Liver (tissue), 3 donors: ENCODE results near the gene CACNG3.

ENCODE experiments used
- FOXA1 ChIP-seq: IDR thresholded peaks from 2 replicates; pipeline ENCODE4 v1.6.1; 2016; ENCODE audit warnings: antibody characterized with exemption
- GABPA ChIP-seq, 2 donors: IDR thresholded peaks in 1 of 2; conservative IDR thresholded peaks in 1 of 2; 2 replicates each; pipeline ENCODE4 v1.6.1; 2016; ENCODE audit warnings: antibody characterized with exemption in 2 of 2, mild to moderate bottlenecking in 1 of 2, moderate library complexity in 1 of 2
- JUND ChIP-seq, 2 donors: IDR thresholded peaks; 2 replicates each; pipeline ENCODE4 v1.6.1; 2016; ENCODE audit warnings: antibody characterized with exemption in 2 of 2
- YY1 ChIP-seq: IDR thresholded peaks from 2 replicates; pipeline ENCODE4 v1.6.1; 2016; ENCODE audit warnings: antibody characterized with exemption, mild to moderate bottlenecking
- TF ChIP-seq, protein P1 (sequence below): fragments of 150-350 bp; IDR thresholded peaks from 2 replicates; pipeline ENCODE4 v1.5.1; 2017; ENCODE audit warnings: improper control_type of control experiment, low read depth, low read length; ENCODE audit not compliant: missing input control
- TF ChIP-seq, protein P2 (sequence below): IDR thresholded peaks from 2 replicates; pipeline ENCODE4 v1.6.1; 2016; ENCODE audit warnings: antibody characterized with exemption
- TF ChIP-seq, protein P3 (sequence below): IDR thresholded peaks from 2 replicates; pipeline ENCODE4 v1.6.1; 2016; ENCODE audit warnings: antibody characterized with exemption
- TF ChIP-seq, protein P4 (sequence below): IDR thresholded peaks from 2 replicates; pipeline ENCODE4 v1.6.1; 2016; ENCODE audit warnings: antibody characterized with exemption, mild to moderate bottlenecking
- donor health status: healthy.
- donor health status: healthy.

DNA sequence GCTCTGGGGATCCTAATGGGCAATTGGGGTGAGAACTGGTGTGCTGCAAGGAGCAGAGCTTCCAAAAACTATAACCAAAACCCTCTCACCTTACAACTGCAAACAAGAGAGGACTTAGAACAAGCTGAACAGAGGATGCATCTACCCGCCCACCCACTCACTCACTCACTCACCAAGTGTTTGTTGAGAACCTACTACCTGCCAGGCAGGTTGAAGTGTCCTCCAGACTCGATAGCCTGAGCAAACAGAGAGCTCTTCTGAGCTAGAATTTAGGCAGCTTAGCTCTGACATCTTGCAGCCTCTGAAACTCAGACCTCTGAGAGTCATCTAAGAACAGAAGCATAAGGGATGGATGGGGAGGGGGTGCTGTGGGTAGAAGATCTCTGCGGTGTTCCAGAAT is 41.2 kb downstream of the CACNG3 start:
- no peak for TF ChIP-seq FOXA1
- TF ChIP-seq, protein P1, sequence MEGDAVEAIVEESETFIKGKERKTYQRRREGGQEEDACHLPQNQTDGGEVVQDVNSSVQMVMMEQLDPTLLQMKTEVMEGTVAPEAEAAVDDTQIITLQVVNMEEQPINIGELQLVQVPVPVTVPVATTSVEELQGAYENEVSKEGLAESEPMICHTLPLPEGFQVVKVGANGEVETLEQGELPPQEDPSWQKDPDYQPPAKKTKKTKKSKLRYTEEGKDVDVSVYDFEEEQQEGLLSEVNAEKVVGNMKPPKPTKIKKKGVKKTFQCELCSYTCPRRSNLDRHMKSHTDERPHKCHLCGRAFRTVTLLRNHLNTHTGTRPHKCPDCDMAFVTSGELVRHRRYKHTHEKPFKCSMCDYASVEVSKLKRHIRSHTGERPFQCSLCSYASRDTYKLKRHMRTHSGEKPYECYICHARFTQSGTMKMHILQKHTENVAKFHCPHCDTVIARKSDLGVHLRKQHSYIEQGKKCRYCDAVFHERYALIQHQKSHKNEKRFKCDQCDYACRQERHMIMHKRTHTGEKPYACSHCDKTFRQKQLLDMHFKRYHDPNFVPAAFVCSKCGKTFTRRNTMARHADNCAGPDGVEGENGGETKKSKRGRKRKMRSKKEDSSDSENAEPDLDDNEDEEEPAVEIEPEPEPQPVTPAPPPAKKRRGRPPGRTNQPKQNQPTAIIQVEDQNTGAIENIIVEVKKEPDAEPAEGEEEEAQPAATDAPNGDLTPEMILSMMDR, result no peak
- TF ChIP-seq, protein P2, sequence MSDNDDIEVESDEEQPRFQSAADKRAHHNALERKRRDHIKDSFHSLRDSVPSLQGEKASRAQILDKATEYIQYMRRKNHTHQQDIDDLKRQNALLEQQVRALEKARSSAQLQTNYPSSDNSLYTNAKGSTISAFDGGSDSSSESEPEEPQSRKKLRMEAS, result no peak
- TF ChIP-seq GABPA (IDR thresholded peaks at IDR 0.05 in 1 of 2, conservative IDR thresholded peaks at IDR 0.05 in 1 of 2), result no peak
- no peak for TF ChIP-seq YY1
- TF ChIP-seq, protein P3, sequence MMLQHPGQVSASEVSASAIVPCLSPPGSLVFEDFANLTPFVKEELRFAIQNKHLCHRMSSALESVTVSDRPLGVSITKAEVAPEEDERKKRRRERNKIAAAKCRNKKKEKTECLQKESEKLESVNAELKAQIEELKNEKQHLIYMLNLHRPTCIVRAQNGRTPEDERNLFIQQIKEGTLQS, result no peak
- TF ChIP-seq, protein P4, sequence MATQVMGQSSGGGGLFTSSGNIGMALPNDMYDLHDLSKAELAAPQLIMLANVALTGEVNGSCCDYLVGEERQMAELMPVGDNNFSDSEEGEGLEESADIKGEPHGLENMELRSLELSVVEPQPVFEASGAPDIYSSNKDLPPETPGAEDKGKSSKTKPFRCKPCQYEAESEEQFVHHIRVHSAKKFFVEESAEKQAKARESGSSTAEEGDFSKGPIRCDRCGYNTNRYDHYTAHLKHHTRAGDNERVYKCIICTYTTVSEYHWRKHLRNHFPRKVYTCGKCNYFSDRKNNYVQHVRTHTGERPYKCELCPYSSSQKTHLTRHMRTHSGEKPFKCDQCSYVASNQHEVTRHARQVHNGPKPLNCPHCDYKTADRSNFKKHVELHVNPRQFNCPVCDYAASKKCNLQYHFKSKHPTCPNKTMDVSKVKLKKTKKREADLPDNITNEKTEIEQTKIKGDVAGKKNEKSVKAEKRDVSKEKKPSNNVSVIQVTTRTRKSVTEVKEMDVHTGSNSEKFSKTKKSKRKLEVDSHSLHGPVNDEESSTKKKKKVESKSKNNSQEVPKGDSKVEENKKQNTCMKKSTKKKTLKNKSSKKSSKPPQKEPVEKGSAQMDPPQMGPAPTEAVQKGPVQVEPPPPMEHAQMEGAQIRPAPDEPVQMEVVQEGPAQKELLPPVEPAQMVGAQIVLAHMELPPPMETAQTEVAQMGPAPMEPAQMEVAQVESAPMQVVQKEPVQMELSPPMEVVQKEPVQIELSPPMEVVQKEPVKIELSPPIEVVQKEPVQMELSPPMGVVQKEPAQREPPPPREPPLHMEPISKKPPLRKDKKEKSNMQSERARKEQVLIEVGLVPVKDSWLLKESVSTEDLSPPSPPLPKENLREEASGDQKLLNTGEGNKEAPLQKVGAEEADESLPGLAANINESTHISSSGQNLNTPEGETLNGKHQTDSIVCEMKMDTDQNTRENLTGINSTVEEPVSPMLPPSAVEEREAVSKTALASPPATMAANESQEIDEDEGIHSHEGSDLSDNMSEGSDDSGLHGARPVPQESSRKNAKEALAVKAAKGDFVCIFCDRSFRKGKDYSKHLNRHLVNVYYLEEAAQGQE, result no peak
- TF ChIP-seq JUND (IDR thresholded peaks at IDR 0.05), result no peak
